Activated naive CD8-positive, alpha-beta T cell treated with anti-CD3 and anti-CD28 coated beads, Interleukin-2, amount 10 ng/mL, durations not matched to agents 7 days and 5 days (primary cell): ENCODE data around the gene PLA2G10. TPM values are rescaled to one million over a fixed set of nuclear protein-coding genes. Genes with fewer than 3 reads are reported as not detected.
A peak's percentile ranks its signal among the peaks of the same experiment; 100 is the strongest.

Experiments
- ATAC-seq: fragments of 150-1000 bp; cut with Tn5 transposase; one replicate; pipeline ENCODE4 v1.10.0; 2021; ENCODE audit warnings: low read depth, moderate library complexity
- POLR2A ChIA-PET: fragments of 350-600 bp; sonication (Branson Sonifier 250); formaldehyde crosslinking; loops from one replicate; lab custom pipeline; 2021; ENCODE audit warnings: antibody characterized with exemption; lab: Charles Lee
- DNase-seq: peaks from one replicate; pipeline ENCODE4 v3.0.0; 2021
- H3K27ac Mint-ChIP-seq: one replicate; pipeline ENCODE4 v1.8.0; 2022; ENCODE audit warnings: mild to moderate bottlenecking, mixed read lengths
- H3K27me3 Mint-ChIP-seq: one replicate; pipeline ENCODE4 v1.8.0; 2022; ENCODE audit warnings: mild to moderate bottlenecking, moderate library complexity, mixed read lengths
- H3K36me3 Mint-ChIP-seq: one replicate; pipeline ENCODE4 v1.8.0; 2021; ENCODE audit warnings: mild to moderate bottlenecking, mixed read lengths
- H3K4me1 Mint-ChIP-seq: one replicate; pipeline ENCODE4 v1.8.0; 2021; ENCODE audit warnings: mixed read lengths
- H3K4me3 Mint-ChIP-seq: one replicate; pipeline ENCODE4 v1.8.0; 2022; ENCODE audit warnings: mild to moderate bottlenecking, moderate library complexity, mixed read lengths
- H3K9me3 Mint-ChIP-seq: one replicate; pipeline ENCODE4 v1.8.0; 2021; ENCODE audit warnings: mixed read lengths
- total RNA-seq, 2 experiments: library from RNA; stranded (reverse); gene quantifications; one replicate each; pipeline ENCODE4 v1.2.3, GENCODE V29; 2021

PLA2G10 gene
- total RNA-seq, 2 experiments from 2014 or later = not detected

- no peak for ATAC-seq
- no peak overlapping the region for H3K4me3 Mint-ChIP-seq
- no peak overlapping the region for H3K27ac Mint-ChIP-seq
- H3K27me3 Mint-ChIP-seq = peaks cover 7% of the 10 kb centered on the region
- peaks cover 2% of the 10 kb centered on the region for H3K36me3 Mint-ChIP-seq
- POLR2A ChIA-PET = no interaction called here
- DNase-seq = no peak
- H3K4me1 Mint-ChIP-seq = peaks cover 2% of the 10 kb centered on the region
- peaks cover 2% of the 10 kb centered on the region for H3K9me3 Mint-ChIP-seq
Observed at GRCh38 chr16:14678748-14679497, 15.2 kb downstream of the PLA2G10 start.

GRCh38 chr16:14677627-14678026 lies 16.5 kb downstream of the PLA2G10 start:
- POLR2A ChIA-PET = no interaction called here
- Mint-ChIP-seq H3K9me3 (peaks cover 2% of the 10 kb centered on the region), H3K36me3 (peaks cover 3% of the 10 kb centered on the region), H3K27ac (no peak overlapping the region), H3K4me3 (no peak overlapping the region), H3K4me1 (peaks cover 3% of the 10 kb centered on the region), H3K27me3 (peaks cover 5% of the 10 kb centered on the region)
- DNase-seq = no peak
- no peak for ATAC-seq

GRCh38 chr16:14676633-14677032 lies 17.5 kb downstream of the PLA2G10 start:
- H3K9me3 Mint-ChIP-seq = peaks cover 2% of the 10 kb centered on the region
- DNase-seq (no peak), ATAC-seq (no peak)
- H3K36me3 Mint-ChIP-seq = peaks cover 3% of the 10 kb centered on the region
- POLR2A ChIA-PET = no interaction called here
- peaks cover 8% of the 10 kb centered on the region for H3K4me1 Mint-ChIP-seq
- H3K27ac Mint-ChIP-seq = no peak overlapping the region
- no peak overlapping the region for H3K4me3 Mint-ChIP-seq
- H3K27me3 Mint-ChIP-seq = peaks cover 5% of the 10 kb centered on the region

- Mint-ChIP-seq H3K9me3 (no peaks in the 10 kb centered on the region), H3K27me3 (peaks cover 5% of the 10 kb centered on the region), H3K4me3 (peak overlapping the region; percentile 4), H3K4me1 (peaks cover 8% of the 10 kb centered on the region), H3K36me3 (peaks cover 14% of the 10 kb centered on the region), H3K27ac (peak overlapping the region; percentile 1)
- DNase-seq (no peak), ATAC-seq (peak; percentile 52)
- POLR2A ChIA-PET = no interaction called here
Observed at GRCh38 chr16:14672403-14672971, 21.6 kb downstream of the PLA2G10 start.

GRCh38 chr16:14669776-14670175 lies 24.3 kb downstream of the PLA2G10 start:
- H3K9me3 Mint-ChIP-seq = no peaks in the 10 kb centered on the region
- no peak for DNase-seq
- peaks cover 35% of the 10 kb centered on the region for H3K36me3 Mint-ChIP-seq
- no peak overlapping the region for H3K4me3 Mint-ChIP-seq
- H3K4me1 Mint-ChIP-seq = peaks cover 6% of the 10 kb centered on the region
- no peak overlapping the region for H3K27ac Mint-ChIP-seq
- POLR2A ChIA-PET = no interaction called here
- no peaks in the 10 kb centered on the region for H3K27me3 Mint-ChIP-seq
- no peak for ATAC-seq

- H3K27ac Mint-ChIP-seq = no peak overlapping the region
- H3K9me3 Mint-ChIP-seq = no peaks in the 10 kb centered on the region
- H3K4me3 Mint-ChIP-seq = no peak overlapping the region
- peaks cover 41% of the 10 kb centered on the region for H3K36me3 Mint-ChIP-seq
- H3K4me1 Mint-ChIP-seq = peaks cover 6% of the 10 kb centered on the region
- DNase-seq (no peak), ATAC-seq (no peak)
- no peaks in the 10 kb centered on the region for H3K27me3 Mint-ChIP-seq
- POLR2A ChIA-PET = no interaction called here
Observed at GRCh38 chr16:14668556-14669223, 25.4 kb downstream of the PLA2G10 start.

- H3K27me3 Mint-ChIP-seq = no peaks in the 10 kb centered on the region
- H3K9me3 Mint-ChIP-seq = no peaks in the 10 kb centered on the region
- H3K4me1 Mint-ChIP-seq = peaks cover 5% of the 10 kb centered on the region
- H3K4me3 Mint-ChIP-seq = no peak overlapping the region
- peak overlapping the region; percentile 12 for H3K27ac Mint-ChIP-seq
- POLR2A ChIA-PET = no interaction called here
- H3K36me3 Mint-ChIP-seq = peaks cover 43% of the 10 kb centered on the region
- ATAC-seq (no peak), DNase-seq (no peak)
Observed at GRCh38 chr16:14667347-14668266, 26.5 kb downstream of the PLA2G10 start.

- POLR2A ChIA-PET = interaction anchor here (1.2 kb wide), 1 partner anchor 24 kb away, joined by 3 read pairs; no protein-coding TSS in a partner anchor
- peaks cover 33% of the 10 kb centered on the region for H3K36me3 Mint-ChIP-seq
- H3K9me3 Mint-ChIP-seq = no peaks in the 10 kb centered on the region
- H3K27me3 Mint-ChIP-seq = no peaks in the 10 kb centered on the region
- peaks cover 6% of the 10 kb centered on the region for H3K4me1 Mint-ChIP-seq
- DNase-seq = no peak
- no peak overlapping the region for H3K4me3 Mint-ChIP-seq
- peak; percentile 26 for ATAC-seq
- peak overlapping the region; percentile 60 for H3K27ac Mint-ChIP-seq
Observed at GRCh38 chr16:14658063-14658462, 36.0 kb downstream of the PLA2G10 start.

- DNase-seq = no peak
- Mint-ChIP-seq H3K4me3 (no peak overlapping the region), H3K27ac (no peak overlapping the region), H3K4me1 (no peaks in the 10 kb centered on the region), H3K27me3 (no peaks in the 10 kb centered on the region), H3K9me3 (no peaks in the 10 kb centered on the region), H3K36me3 (peaks cover 28% of the 10 kb centered on the region)
- no peak for ATAC-seq
- POLR2A ChIA-PET = no interaction called here
Observed at GRCh38 chr16:14652726-14653125, 41.4 kb downstream of the PLA2G10 start.

GRCh38 chr16:14650629-14651028 lies 43.5 kb downstream of the PLA2G10 start:
- Mint-ChIP-seq H3K36me3 (peaks cover 23% of the 10 kb centered on the region), H3K4me3 (no peak overlapping the region), H3K27ac (no peak overlapping the region), H3K9me3 (no peaks in the 10 kb centered on the region), H3K27me3 (no peaks in the 10 kb centered on the region), H3K4me1 (no peaks in the 10 kb centered on the region)
- ATAC-seq = no peak
- POLR2A ChIA-PET = interaction anchor here (0.6 kb wide), 1 partner anchor 34 kb away, joined by 3 read pairs; no protein-coding TSS in a partner anchor
- no peak for DNase-seq

GRCh38 chr16:14649816-14650215 lies 44.3 kb downstream of the PLA2G10 start:
- ATAC-seq (no peak), DNase-seq (no peak)
- Mint-ChIP-seq H3K27me3 (no peaks in the 10 kb centered on the region), H3K36me3 (peaks cover 17% of the 10 kb centered on the region), H3K9me3 (no peaks in the 10 kb centered on the region), H3K27ac (no peak overlapping the region), H3K4me1 (no peaks in the 10 kb centered on the region), H3K4me3 (no peak overlapping the region)
- POLR2A ChIA-PET = no interaction called here

GRCh38 chr16:14641926-14642325 lies 52.2 kb downstream of the PLA2G10 start:
- Mint-ChIP-seq H3K9me3 (no peaks in the 10 kb centered on the region), H3K27ac (no peak overlapping the region), H3K27me3 (no peaks in the 10 kb centered on the region), H3K4me1 (peaks cover 4% of the 10 kb centered on the region), H3K36me3 (peaks cover 9% of the 10 kb centered on the region), H3K4me3 (no peak overlapping the region)
- POLR2A ChIA-PET = interaction anchor here (1.1 kb wide), 1 partner anchor 8 kb away, joined by 6 read pairs; no protein-coding TSS in a partner anchor
- ATAC-seq = no peak
- no peak for DNase-seq

GRCh38 chr16:14641206-14641605 lies 52.9 kb downstream of the PLA2G10 start:
- Mint-ChIP-seq H3K27ac (no peak overlapping the region), H3K36me3 (peaks cover 9% of the 10 kb centered on the region), H3K9me3 (no peaks in the 10 kb centered on the region), H3K4me3 (no peak overlapping the region), H3K27me3 (no peaks in the 10 kb centered on the region), H3K4me1 (peaks cover 6% of the 10 kb centered on the region)
- ATAC-seq (no peak), DNase-seq (no peak)
- POLR2A ChIA-PET = no interaction called here
